H7 (cell line): Measurements from ENCODE around the gene MRPL39. TPM values are rescaled to one million over a fixed set of nuclear protein-coding genes. Genes with fewer than 3 reads are reported as not detected.
A peak's percentile ranks its signal among the peaks of the same experiment; 100 is the strongest.

Source experiments
- DNase-seq: peaks from one replicate; pipeline ENCODE4 v3.0.0; 2012
- H3K27me3 ChIP-seq: 2 replicates; pipeline ENCODE4 v1.6.0; 2011; ENCODE audit warnings: mild to moderate bottlenecking, low read length; ENCODE audit not compliant: control insufficient read depth, insufficient read depth
- H3K36me3 ChIP-seq: replicated peaks from 2 replicates; pipeline ENCODE4 v1.5.1; 2011; ENCODE audit warnings: low read length; ENCODE audit not compliant: control insufficient read depth, insufficient read depth
- H3K4me3 ChIP-seq: 2 replicates; pipeline ENCODE4 v1.5.1; 2011; ENCODE audit warnings: low read depth, mild to moderate bottlenecking, control low read depth, low read length, moderate library complexity; ENCODE audit not compliant: insufficient read depth
- total RNA-seq: library from RNA; depleted of rRNA; stranded (reverse); fragments of >200 nt; shearing (Covaris generic); gene quantifications from 2 replicates; pipeline ENCODE4 v1.2.3, GENCODE V29; 2014

The MRPL39 gene
- total RNA-seq, 1 experiment from 2014 or later = 56.3 TPM

GRCh38 chr21:25566645-25567044 is 40.6 kb downstream of the MRPL39 start:
- Histone ChIP-seq H3K27me3 (peaks cover 7% of the 10 kb centered on the region), H3K36me3 (no peaks in the 10 kb centered on the region), H3K4me3 (no peak overlapping the region)
- DNase-seq = no peak

GRCh38 chr21:25565272-25566211 is 41.7 kb downstream of the MRPL39 start:
- Histone ChIP-seq H3K4me3 (no peak overlapping the region), H3K36me3 (no peaks in the 10 kb centered on the region), H3K27me3 (peaks cover 17% of the 10 kb centered on the region)
- no peak for DNase-seq

GRCh38 chr21:25564349-25564948 is 42.8 kb downstream of the MRPL39 start:
- peaks cover 19% of the 10 kb centered on the region for H3K27me3 ChIP-seq
- DNase-seq = no peak
- no peaks in the 10 kb centered on the region for H3K36me3 ChIP-seq
- no peak overlapping the region for H3K4me3 ChIP-seq

- Histone ChIP-seq H3K36me3 (no peaks in the 10 kb centered on the region), H3K4me3 (no peak overlapping the region), H3K27me3 (peaks cover 19% of the 10 kb centered on the region)
- no peak for DNase-seq
These were observed 43.7 kb downstream of the MRPL39 start for GRCh38 chr21:25563361-25564116.

GRCh38 chr21:25562660-25563059 is 44.6 kb downstream of the MRPL39 start:
- DNase-seq = no peak
- Histone ChIP-seq H3K4me3 (peak overlapping the region; percentile 50; the same call in 1 of the 2 replicates), H3K27me3 (peaks cover 19% of the 10 kb centered on the region), H3K36me3 (no peaks in the 10 kb centered on the region)

GRCh38 chr21:25561668-25562641 is 45.3 kb downstream of the MRPL39 start:
- DNase-seq = peak; percentile 83
- H3K27me3 ChIP-seq = peaks cover 19% of the 10 kb centered on the region
- peak overlapping the region; percentile 50 for H3K4me3 ChIP-seq
- no peaks in the 10 kb centered on the region for H3K36me3 ChIP-seq

- no peaks in the 10 kb centered on the region for H3K36me3 ChIP-seq
- H3K4me3 ChIP-seq = no peak overlapping the region
- no peak for DNase-seq
- H3K27me3 ChIP-seq = peaks cover 19% of the 10 kb centered on the region
These were observed 46.4 kb downstream of the MRPL39 start for GRCh38 chr21:25560891-25561290.

- H3K27me3 ChIP-seq = peaks cover 19% of the 10 kb centered on the region
- H3K36me3 ChIP-seq = no peaks in the 10 kb centered on the region
- DNase-seq = no peak
- H3K4me3 ChIP-seq = no peak overlapping the region
These were observed 47.0 kb downstream of the MRPL39 start for GRCh38 chr21:25560271-25560685.

GRCh38 chr21:25559746-25560145 is 47.5 kb downstream of the MRPL39 start:
- no peak overlapping the region for H3K4me3 ChIP-seq
- peaks cover 19% of the 10 kb centered on the region for H3K27me3 ChIP-seq
- no peak for DNase-seq
- H3K36me3 ChIP-seq = no peaks in the 10 kb centered on the region

- no peak overlapping the region for H3K4me3 ChIP-seq
- H3K36me3 ChIP-seq = no peaks in the 10 kb centered on the region
- DNase-seq = no peak
- peaks cover 19% of the 10 kb centered on the region for H3K27me3 ChIP-seq
These were observed 49.2 kb downstream of the MRPL39 start for GRCh38 chr21:25558123-25558522.

- H3K4me3 ChIP-seq = no peak overlapping the region
- no peaks in the 10 kb centered on the region for H3K36me3 ChIP-seq
- no peak for DNase-seq
- peaks cover 17% of the 10 kb centered on the region for H3K27me3 ChIP-seq
These were observed 50.1 kb downstream of the MRPL39 start for GRCh38 chr21:25557180-25557579.

- no peak overlapping the region for H3K4me3 ChIP-seq
- H3K36me3 ChIP-seq = no peaks in the 10 kb centered on the region
- H3K27me3 ChIP-seq = peaks cover 7% of the 10 kb centered on the region
- no peak for DNase-seq
These were observed 51.2 kb downstream of the MRPL39 start for GRCh38 chr21:25556091-25556490.

GRCh38 chr21:25555492-25555891 is 51.8 kb downstream of the MRPL39 start:
- no peak overlapping the region for H3K4me3 ChIP-seq
- H3K27me3 ChIP-seq = peaks cover 1% of the 10 kb centered on the region; the same call in 1 of the 2 replicates
- H3K36me3 ChIP-seq = no peaks in the 10 kb centered on the region
- DNase-seq = no peak

- no peak for DNase-seq
- Histone ChIP-seq H3K4me3 (no peak overlapping the region), H3K36me3 (no peaks in the 10 kb centered on the region), H3K27me3 (no peaks in the 10 kb centered on the region)
These were observed 54.4 kb downstream of the MRPL39 start for GRCh38 chr21:25552856-25553255.
